WTC11 (cell line): Measurements from ENCODE around the gene SNAP47. TPM values are rescaled to one million over a fixed set of nuclear protein-coding genes. Genes with fewer than 3 reads are reported as not detected.

Experiments used
- ATAC-seq: fragments of 200-7000 bp; cut with Tn5 transposase; 2 replicates; pipeline ENCODE4 v1.10.0; 2021; ENCODE audit warnings: mild to moderate bottlenecking, moderate library complexity
- CTCF ChIA-PET: fragments of 300-600 bp; sonication (Branson Sonifier 250); formaldehyde crosslinking; loops from one replicate; lab custom pipeline; 2021; ENCODE audit warnings: antibody characterized with exemption; lab: Charles Lee
- POLR2A ChIA-PET: fragments of 350-600 bp; sonication (Branson Sonifier 250); formaldehyde crosslinking; loops from one replicate; lab custom pipeline; 2021; ENCODE audit warnings: antibody characterized with exemption; lab: Charles Lee
- DNase-seq: peaks from one replicate; pipeline ENCODE4 v3.0.0; 2021; ENCODE audit warnings: low spot score
- H3K27ac Mint-ChIP-seq: 2 replicates; pipeline ENCODE4 v1.8.0; 2021; ENCODE audit warnings: mixed read lengths
- H3K27me3 Mint-ChIP-seq: 2 replicates; pipeline ENCODE4 v1.8.0; 2021; ENCODE audit warnings: low read depth, mild to moderate bottlenecking, moderate library complexity, mixed read lengths
- H3K36me3 Mint-ChIP-seq: 2 replicates; pipeline ENCODE4 v1.8.0; 2021; ENCODE audit warnings: mixed read lengths
- H3K4me1 Mint-ChIP-seq: 2 replicates; pipeline ENCODE4 v1.8.0; 2022; ENCODE audit warnings: mixed read lengths
- H3K4me3 Mint-ChIP-seq: 2 replicates; pipeline ENCODE4 v1.8.0; 2021; ENCODE audit warnings: mild to moderate bottlenecking, moderate library complexity, mixed read lengths
- H3K9me3 Mint-ChIP-seq: 2 replicates; pipeline ENCODE4 v1.8.0; 2021; ENCODE audit warnings: mixed read lengths
- CREM ChIP-seq: sonication (generic); formaldehyde crosslinking; IDR thresholded peaks from 2 replicates; pipeline ENCODE4 v1.8.1; 2022; ENCODE audit warnings: mild to moderate bottlenecking, missing genetic modification reagents, moderate library complexity
- GTF2I ChIP-seq: fragments of 250-450 bp; sonication (Bioruptor Pico); conservative IDR thresholded peaks from 2 replicates; pipeline ENCODE4 v1.4.0; 2021; ENCODE audit warnings: mild to moderate bottlenecking
- JAZF1 ChIP-seq: fragments of 250-450 bp; sonication (Bioruptor Pico); IDR thresholded peaks from 2 replicates; pipeline ENCODE4 v1.9.0; 2021; ENCODE audit warnings: moderate library complexity, mild to moderate bottlenecking, inconsistent platforms
- KAT7 ChIP-seq: sonication (generic); formaldehyde crosslinking; IDR thresholded peaks from 2 replicates; pipeline ENCODE4 v1.8.1; 2023; ENCODE audit warnings: missing genetic modification reagents, mild to moderate bottlenecking, borderline replicate concordance
- NFATC4 ChIP-seq: fragments of 250-450 bp; sonication (Bioruptor Pico); IDR thresholded peaks from 2 replicates; pipeline ENCODE4 v1.9.0; 2021; ENCODE audit warnings: mild to moderate bottlenecking
- NR2C2 ChIP-seq: sonication (generic); formaldehyde crosslinking; IDR thresholded peaks from 2 replicates; pipeline ENCODE4 v1.8.0; 2022; ENCODE audit warnings: mild to moderate bottlenecking, missing genetic modification reagents
- USF1 ChIP-seq: sonication (generic); formaldehyde crosslinking; IDR thresholded peaks from 2 replicates; pipeline ENCODE4 v1.8.0; 2022; ENCODE audit warnings: mild to moderate bottlenecking, missing genetic modification reagents
- ZNF317 ChIP-seq: sonication (generic); formaldehyde crosslinking; IDR thresholded peaks from 2 replicates; pipeline ENCODE4 v1.8.1; 2023; ENCODE audit warnings: low read depth, mild to moderate bottlenecking, moderate library complexity, missing genetic modification reagents, borderline replicate concordance
- ZNF416 ChIP-seq: fragments of 250-450 bp; sonication (Bioruptor Pico); IDR thresholded peaks from 2 replicates; pipeline ENCODE4 v1.9.0; 2021; ENCODE audit warnings: mild to moderate bottlenecking, inconsistent platforms
- ZNF423 ChIP-seq: fragments of 250-450 bp; sonication (Bioruptor Pico); IDR thresholded peaks from 2 replicates; pipeline ENCODE4 v2.1.2; 2022; ENCODE audit warnings: mild to moderate bottlenecking, moderate library complexity
- ZNF532 ChIP-seq: fragments of 250-450 bp; sonication (Bioruptor Pico); IDR thresholded peaks from 2 replicates; pipeline ENCODE4 v1.9.0; 2021; ENCODE audit warnings: mild to moderate bottlenecking, borderline replicate concordance
- total RNA-seq: library from RNA; stranded (reverse); gene quantifications from 3 replicates; pipeline ENCODE4 v1.2.3, GENCODE V29; 2021
- TF ChIP-seq, protein P1 (sequence below): sonication (generic); formaldehyde crosslinking; IDR thresholded peaks from 2 replicates; pipeline ENCODE4 v1.8.1; 2022; ENCODE audit warnings: low read depth, missing genetic modification reagents, borderline replicate concordance
- TF ChIP-seq, protein P2 (sequence below): sonication (generic); formaldehyde crosslinking; IDR thresholded peaks from 2 replicates; pipeline ENCODE4 v1.8.0; 2022; ENCODE audit warnings: missing genetic modification reagents
- TF ChIP-seq, protein P3 (sequence below): sonication (generic); formaldehyde crosslinking; IDR thresholded peaks from 2 replicates; pipeline ENCODE4 v1.8.1; 2023; ENCODE audit warnings: mild to moderate bottlenecking, missing genetic modification reagents, moderate library complexity
- TF ChIP-seq, protein P4 (sequence below): sonication (generic); formaldehyde crosslinking; IDR thresholded peaks from 2 replicates; pipeline ENCODE4 v1.8.0; 2023; ENCODE audit warnings: missing genetic modification reagents, mild to moderate bottlenecking, borderline replicate concordance
- TF ChIP-seq, protein P5 (sequence below): sonication (generic); formaldehyde crosslinking; IDR thresholded peaks from 2 replicates; pipeline ENCODE4 v1.8.1; 2023; ENCODE audit warnings: mild to moderate bottlenecking, missing genetic modification reagents

The SNAP47 gene
- total RNA-seq, 1 experiment from 2014 or later = 50.8 TPM

GRCh38 chr1:227729144-227729880 lies 5.9 kb upstream of the SNAP47 start:
- Mint-ChIP-seq H3K4me1 (peaks cover 34% of the 10 kb centered on the region), H3K9me3 (peaks cover 6% of the 10 kb centered on the region), H3K27me3 (peaks cover 13% of the 10 kb centered on the region), H3K36me3 (peaks cover 10% of the 10 kb centered on the region), H3K4me3 (peak overlapping the region; percentile 90), H3K27ac (no peak overlapping the region)
- no peak for TF ChIP-seq JAZF1 (CRISPR knock-in tag)
- no peak for TF ChIP-seq ZNF317 (CRISPR knock-in tag)
- TF ChIP-seq ZNF423 (CRISPR knock-in tag) = no peak
- peak; percentile 34; the same call in 1 of the 2 replicates for TF ChIP-seq NFATC4 (CRISPR knock-in tag)
- TF ChIP-seq GTF2I (CRISPR knock-in tag) = no peak
- TF ChIP-seq, protein P1, sequence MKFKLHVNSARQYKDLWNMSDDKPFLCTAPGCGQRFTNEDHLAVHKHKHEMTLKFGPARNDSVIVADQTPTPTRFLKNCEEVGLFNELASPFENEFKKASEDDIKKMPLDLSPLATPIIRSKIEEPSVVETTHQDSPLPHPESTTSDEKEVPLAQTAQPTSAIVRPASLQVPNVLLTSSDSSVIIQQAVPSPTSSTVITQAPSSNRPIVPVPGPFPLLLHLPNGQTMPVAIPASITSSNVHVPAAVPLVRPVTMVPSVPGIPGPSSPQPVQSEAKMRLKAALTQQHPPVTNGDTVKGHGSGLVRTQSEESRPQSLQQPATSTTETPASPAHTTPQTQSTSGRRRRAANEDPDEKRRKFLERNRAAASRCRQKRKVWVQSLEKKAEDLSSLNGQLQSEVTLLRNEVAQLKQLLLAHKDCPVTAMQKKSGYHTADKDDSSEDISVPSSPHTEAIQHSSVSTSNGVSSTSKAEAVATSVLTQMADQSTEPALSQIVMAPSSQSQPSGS (CRISPR knock-in tag) = no peak
- peak; percentile 77 for TF ChIP-seq USF1 (CRISPR knock-in tag)
- TF ChIP-seq, protein P2, sequence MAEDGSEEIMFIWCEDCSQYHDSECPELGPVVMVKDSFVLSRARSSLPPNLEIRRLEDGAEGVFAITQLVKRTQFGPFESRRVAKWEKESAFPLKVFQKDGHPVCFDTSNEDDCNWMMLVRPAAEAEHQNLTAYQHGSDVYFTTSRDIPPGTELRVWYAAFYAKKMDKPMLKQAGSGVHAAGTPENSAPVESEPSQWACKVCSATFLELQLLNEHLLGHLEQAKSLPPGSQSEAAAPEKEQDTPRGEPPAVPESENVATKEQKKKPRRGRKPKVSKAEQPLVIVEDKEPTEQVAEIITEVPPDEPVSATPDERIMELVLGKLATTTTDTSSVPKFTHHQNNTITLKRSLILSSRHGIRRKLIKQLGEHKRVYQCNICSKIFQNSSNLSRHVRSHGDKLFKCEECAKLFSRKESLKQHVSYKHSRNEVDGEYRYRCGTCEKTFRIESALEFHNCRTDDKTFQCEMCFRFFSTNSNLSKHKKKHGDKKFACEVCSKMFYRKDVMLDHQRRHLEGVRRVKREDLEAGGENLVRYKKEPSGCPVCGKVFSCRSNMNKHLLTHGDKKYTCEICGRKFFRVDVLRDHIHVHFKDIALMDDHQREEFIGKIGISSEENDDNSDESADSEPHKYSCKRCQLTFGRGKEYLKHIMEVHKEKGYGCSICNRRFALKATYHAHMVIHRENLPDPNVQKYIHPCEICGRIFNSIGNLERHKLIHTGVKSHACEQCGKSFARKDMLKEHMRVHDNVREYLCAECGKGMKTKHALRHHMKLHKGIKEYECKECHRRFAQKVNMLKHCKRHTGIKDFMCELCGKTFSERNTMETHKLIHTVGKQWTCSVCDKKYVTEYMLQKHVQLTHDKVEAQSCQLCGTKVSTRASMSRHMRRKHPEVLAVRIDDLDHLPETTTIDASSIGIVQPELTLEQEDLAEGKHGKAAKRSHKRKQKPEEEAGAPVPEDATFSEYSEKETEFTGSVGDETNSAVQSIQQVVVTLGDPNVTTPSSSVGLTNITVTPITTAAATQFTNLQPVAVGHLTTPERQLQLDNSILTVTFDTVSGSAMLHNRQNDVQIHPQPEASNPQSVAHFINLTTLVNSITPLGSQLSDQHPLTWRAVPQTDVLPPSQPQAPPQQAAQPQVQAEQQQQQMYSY = 0 out of 2 replicates have a peak, but pooled peaks have one; percentile 27
- TF ChIP-seq, protein P3, sequence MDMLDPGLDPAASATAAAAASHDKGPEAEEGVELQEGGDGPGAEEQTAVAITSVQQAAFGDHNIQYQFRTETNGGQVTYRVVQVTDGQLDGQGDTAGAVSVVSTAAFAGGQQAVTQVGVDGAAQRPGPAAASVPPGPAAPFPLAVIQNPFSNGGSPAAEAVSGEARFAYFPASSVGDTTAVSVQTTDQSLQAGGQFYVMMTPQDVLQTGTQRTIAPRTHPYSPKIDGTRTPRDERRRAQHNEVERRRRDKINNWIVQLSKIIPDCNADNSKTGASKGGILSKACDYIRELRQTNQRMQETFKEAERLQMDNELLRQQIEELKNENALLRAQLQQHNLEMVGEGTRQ (CRISPR knock-in tag) = peak; percentile 79
- TF ChIP-seq ZNF532 (CRISPR knock-in tag) = no peak
- TF ChIP-seq CREM = 0 out of 2 replicates have a peak, but pooled peaks have one; percentile 43
- TF ChIP-seq, protein P4, sequence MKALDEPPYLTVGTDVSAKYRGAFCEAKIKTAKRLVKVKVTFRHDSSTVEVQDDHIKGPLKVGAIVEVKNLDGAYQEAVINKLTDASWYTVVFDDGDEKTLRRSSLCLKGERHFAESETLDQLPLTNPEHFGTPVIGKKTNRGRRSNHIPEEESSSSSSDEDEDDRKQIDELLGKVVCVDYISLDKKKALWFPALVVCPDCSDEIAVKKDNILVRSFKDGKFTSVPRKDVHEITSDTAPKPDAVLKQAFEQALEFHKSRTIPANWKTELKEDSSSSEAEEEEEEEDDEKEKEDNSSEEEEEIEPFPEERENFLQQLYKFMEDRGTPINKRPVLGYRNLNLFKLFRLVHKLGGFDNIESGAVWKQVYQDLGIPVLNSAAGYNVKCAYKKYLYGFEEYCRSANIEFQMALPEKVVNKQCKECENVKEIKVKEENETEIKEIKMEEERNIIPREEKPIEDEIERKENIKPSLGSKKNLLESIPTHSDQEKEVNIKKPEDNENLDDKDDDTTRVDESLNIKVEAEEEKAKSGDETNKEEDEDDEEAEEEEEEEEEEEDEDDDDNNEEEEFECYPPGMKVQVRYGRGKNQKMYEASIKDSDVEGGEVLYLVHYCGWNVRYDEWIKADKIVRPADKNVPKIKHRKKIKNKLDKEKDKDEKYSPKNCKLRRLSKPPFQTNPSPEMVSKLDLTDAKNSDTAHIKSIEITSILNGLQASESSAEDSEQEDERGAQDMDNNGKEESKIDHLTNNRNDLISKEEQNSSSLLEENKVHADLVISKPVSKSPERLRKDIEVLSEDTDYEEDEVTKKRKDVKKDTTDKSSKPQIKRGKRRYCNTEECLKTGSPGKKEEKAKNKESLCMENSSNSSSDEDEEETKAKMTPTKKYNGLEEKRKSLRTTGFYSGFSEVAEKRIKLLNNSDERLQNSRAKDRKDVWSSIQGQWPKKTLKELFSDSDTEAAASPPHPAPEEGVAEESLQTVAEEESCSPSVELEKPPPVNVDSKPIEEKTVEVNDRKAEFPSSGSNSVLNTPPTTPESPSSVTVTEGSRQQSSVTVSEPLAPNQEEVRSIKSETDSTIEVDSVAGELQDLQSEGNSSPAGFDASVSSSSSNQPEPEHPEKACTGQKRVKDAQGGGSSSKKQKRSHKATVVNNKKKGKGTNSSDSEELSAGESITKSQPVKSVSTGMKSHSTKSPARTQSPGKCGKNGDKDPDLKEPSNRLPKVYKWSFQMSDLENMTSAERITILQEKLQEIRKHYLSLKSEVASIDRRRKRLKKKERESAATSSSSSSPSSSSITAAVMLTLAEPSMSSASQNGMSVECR (CRISPR knock-in tag) = no peak
- 0 out of 2 replicates have a peak, but pooled peaks have one; percentile 13 for TF ChIP-seq KAT7
- TF ChIP-seq, protein P5, sequence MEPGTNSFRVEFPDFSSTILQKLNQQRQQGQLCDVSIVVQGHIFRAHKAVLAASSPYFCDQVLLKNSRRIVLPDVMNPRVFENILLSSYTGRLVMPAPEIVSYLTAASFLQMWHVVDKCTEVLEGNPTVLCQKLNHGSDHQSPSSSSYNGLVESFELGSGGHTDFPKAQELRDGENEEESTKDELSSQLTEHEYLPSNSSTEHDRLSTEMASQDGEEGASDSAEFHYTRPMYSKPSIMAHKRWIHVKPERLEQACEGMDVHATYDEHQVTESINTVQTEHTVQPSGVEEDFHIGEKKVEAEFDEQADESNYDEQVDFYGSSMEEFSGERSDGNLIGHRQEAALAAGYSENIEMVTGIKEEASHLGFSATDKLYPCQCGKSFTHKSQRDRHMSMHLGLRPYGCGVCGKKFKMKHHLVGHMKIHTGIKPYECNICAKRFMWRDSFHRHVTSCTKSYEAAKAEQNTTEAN (CRISPR knock-in tag) = 0 out of 2 replicates have a peak, but pooled peaks have one; percentile 47
- TF ChIP-seq ZNF416 = peak; percentile 9; the same call in 1 of the 2 replicates
- no peak for TF ChIP-seq NR2C2 (CRISPR knock-in tag)
- CTCF ChIA-PET = interaction anchor here (1.0 to 1.8 kb wide), 7 partner anchors 12 to 262 kb away, joined by 3 to 20 read pairs (median 5); no protein-coding TSS in a partner anchor
- DNase-seq = peak; percentile 30
- peak; percentile 34 for ATAC-seq
- POLR2A ChIA-PET = no interaction called here
